ENCODE measurements around the gene UNG. TPM values are rescaled to one million over a fixed set of nuclear protein-coding genes. Genes with fewer than 3 reads are reported as not detected.

Gene UNG
- total RNA-seq, 4 donors from 2014 or later, result 19.0 to 58.6 (median 21.3) TPM

- H3K27me3 ChIP-seq, result no peaks in the 10 kb centered on the region
- TF ChIP-seq CTCF (IDR thresholded peaks at IDR 0.05), result no peak
- TF ChIP-seq POLR2A (IDR thresholded peaks at IDR 0.05), result no peak
- no peaks in the 10 kb centered on the region for H3K36me3 ChIP-seq
- peak overlapping the region in 2 of 4 donors; percentile 12 to 23 for H3K27ac ChIP-seq
- DNase-seq, result no peak
- peaks cover 0 to 13% (median 0%) of the 10 kb centered on the region in 4 donors for H3K4me1 ChIP-seq
- H3K9me3 ChIP-seq, result no peaks in the 10 kb centered on the region
- no peak overlapping the region for H3K4me3 ChIP-seq
Observed at GRCh38 chr12:109160433-109160832, 63.0 kb downstream of the UNG start.

Small RNA genes within 50 kb of the gene (small RNA-seq; reads per million reads assigned to genes)
- 0 reads per million in 2 donors for gene RNA5SP372

Other genes with a start within 250 kb of the UNG start
- 10 to 100 TPM; 11.6 to 35.5 (median 23.3) TPM for gene SSH1, start 240.0 kb upstream of the UNG start, total RNA-seq
- 1 to 10 TPM in 1 of 4 donors, not detected in 3; 1.2 TPM for gene DAO, start 217.5 kb upstream of the UNG start, total RNA-seq
- 1 to 10 TPM in 1 of 4 donors, under 1 TPM in 1, not detected in 2; 0.18 to 1.2 TPM for gene SVOP, start 76.5 kb upstream of the UNG start, total RNA-seq
- gene USP30, start 45.0 kb upstream of the UNG start, total RNA-seq, result 10 to 100 TPM in 3 of 4 donors, 1 to 10 TPM in 1; 7.4 to 45.4 (median 34.5) TPM
- gene ALKBH2, start 4.1 kb upstream of the UNG start, total RNA-seq, result 10 to 100 TPM in 1 of 4 donors, 1 to 10 TPM in 3; 5.2 to 26.4 (median 7.3) TPM
- 100 to 1,000 TPM in 3 of 4 donors, 10 to 100 TPM in 1; 56.0 to 179 (median 152) TPM for gene ACACB, start 19.0 kb downstream of the UNG start, total RNA-seq
- gene FOXN4, start 211.7 kb downstream of the UNG start, total RNA-seq, result not detected